NT2/D1 (cell line): Measurements from ENCODE around the gene CDK1.

ENCODE experiments used
- YY1 ChIP-seq: IDR thresholded peaks from 2 replicates; pipeline ENCODE4 v1.6.1; 2011; ENCODE audit not compliant: insufficient read length, insufficient read depth
- ZNF274 ChIP-seq: IDR thresholded peaks from 2 replicates; pipeline ENCODE4 v1.6.1; 2011; ENCODE audit warnings: mild to moderate bottlenecking, low read depth, low read length

- TF ChIP-seq YY1 (no peak), ZNF274 (no peak)
Observed at GRCh38 chr10:60809157-60809556, 30.9 kb downstream of the CDK1 start.
